ENCODE data around the gene ZFHX2. TPM values are rescaled to one million over a fixed set of nuclear protein-coding genes. Genes with fewer than 3 reads are reported as not detected.

Gene ZFHX2
- total RNA-seq, 1 donor from 2014 or later: 0.74 TPM

- H3K4me1 ChIP-seq: no peaks in the 10 kb centered on the region
- no peak overlapping the region for H3K4me3 ChIP-seq
- H3K27ac ChIP-seq: no peak overlapping the region
- TF ChIP-seq POLR2AphosphoS5 (IDR thresholded peaks at IDR 0.05; ENCODE audit: insufficient read depth in 1 of 2, low read depth in 1 of 2) (no peak), CTCF (IDR thresholded peaks at IDR 0.05) (no peak), POLR2A (IDR thresholded peaks at IDR 0.05) (no peak)
- intact Hi-C loops (cut with DNase I): no loop called here
- H3K9me3 ChIP-seq: no peaks in the 10 kb centered on the region
- DNase-seq (ENCODE audit: extremely low spot score in 2 of 2): no peak
- no peaks in the 10 kb centered on the region for H3K27me3 ChIP-seq
- no peaks in the 10 kb centered on the region for H3K36me3 ChIP-seq
Measured at GRCh38 chr14:23523229-23524016, 28.1 kb downstream of the ZFHX2 start.

GRCh38 chr14:23522643-23523198 is 28.8 kb downstream of the ZFHX2 start:
- no peaks in the 10 kb centered on the region for H3K36me3 ChIP-seq
- intact Hi-C loops (cut with DNase I): no loop called here
- H3K4me3 ChIP-seq: no peak overlapping the region
- no peak for DNase-seq (ENCODE audit: extremely low spot score in 2 of 2)
- H3K9me3 ChIP-seq: no peaks in the 10 kb centered on the region
- H3K27me3 ChIP-seq: no peaks in the 10 kb centered on the region
- no peak overlapping the region for H3K27ac ChIP-seq
- no peak for TF ChIP-seq POLR2A (IDR thresholded peaks at IDR 0.05)
- TF ChIP-seq POLR2AphosphoS5 (IDR thresholded peaks at IDR 0.05; ENCODE audit: insufficient read depth in 1 of 2, low read depth in 1 of 2): no peak
- no peak for TF ChIP-seq CTCF (IDR thresholded peaks at IDR 0.05)
- no peaks in the 10 kb centered on the region for H3K4me1 ChIP-seq

GRCh38 chr14:23521785-23522640 is 29.6 kb downstream of the ZFHX2 start:
- intact Hi-C loops (cut with DNase I): no loop called here
- DNase-seq (ENCODE audit: extremely low spot score in 2 of 2): no peak
- Histone ChIP-seq H3K9me3 (no peaks in the 10 kb centered on the region), H3K27me3 (no peaks in the 10 kb centered on the region), H3K4me1 (no peaks in the 10 kb centered on the region), H3K4me3 (no peak overlapping the region), H3K36me3 (no peaks in the 10 kb centered on the region), H3K27ac (no peak overlapping the region)
- TF ChIP-seq POLR2A (IDR thresholded peaks at IDR 0.05): no peak
- TF ChIP-seq POLR2AphosphoS5 (IDR thresholded peaks at IDR 0.05; ENCODE audit: insufficient read depth in 1 of 2, low read depth in 1 of 2): no peak
- TF ChIP-seq CTCF (IDR thresholded peaks at IDR 0.05): no peak

GRCh38 chr14:23520899-23521533 is 30.5 kb downstream of the ZFHX2 start:
- no peaks in the 10 kb centered on the region for H3K4me1 ChIP-seq
- H3K4me3 ChIP-seq: no peak overlapping the region
- DNase-seq (ENCODE audit: extremely low spot score in 2 of 2): no peak
- TF ChIP-seq POLR2AphosphoS5 (IDR thresholded peaks at IDR 0.05; ENCODE audit: insufficient read depth in 1 of 2, low read depth in 1 of 2) (no peak), POLR2A (IDR thresholded peaks at IDR 0.05) (no peak), CTCF (IDR thresholded peaks at IDR 0.05) (no peak)
- H3K27me3 ChIP-seq: no peaks in the 10 kb centered on the region
- H3K36me3 ChIP-seq: no peaks in the 10 kb centered on the region
- H3K9me3 ChIP-seq: no peaks in the 10 kb centered on the region
- intact Hi-C loops (cut with DNase I): no loop called here
- H3K27ac ChIP-seq: no peak overlapping the region

Data from vagina (tissue), 2 donors.